Fibroblast of skin of left quadriceps (primary cell): ENCODE measurements around the gene MICAL2.

Experiments used
- DNase-seq, 2 experiments: peaks; one replicate each; pipeline ENCODE4 v3.0.0-alpha.2; 2013; ENCODE audit warnings: low read depth in 2 of 2

The MICAL2 gene

GRCh38 chr11:12171921-12172320 lies 61.5 kb downstream of the MICAL2 start:
- DNase-seq: no peak

DNA sequence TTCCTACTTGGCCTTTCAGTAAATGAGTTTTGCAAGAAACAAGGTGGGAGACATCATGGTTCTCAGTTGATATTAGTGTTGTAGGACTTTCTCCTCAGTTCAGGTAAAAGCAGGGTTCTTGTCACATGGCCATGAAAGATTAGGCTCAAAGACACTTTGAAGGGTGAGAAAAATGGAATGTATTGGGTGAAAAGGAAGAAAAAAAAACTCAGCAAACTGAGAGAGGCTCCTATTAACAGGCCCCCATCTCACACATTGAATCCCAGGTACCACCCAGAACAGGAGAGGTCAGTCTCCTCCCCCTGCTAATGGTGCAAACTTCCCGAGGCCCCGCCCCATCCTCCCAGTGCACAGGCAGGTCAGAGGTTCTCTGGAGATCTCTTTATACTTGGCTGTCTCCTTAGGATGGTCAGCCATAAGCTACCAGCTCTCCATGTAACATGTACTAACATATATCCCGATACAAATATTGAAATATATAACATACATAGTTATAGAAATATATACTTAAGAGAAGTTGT lies 62.2 kb downstream of the MICAL2 start:
- no peak for DNase-seq

DNA sequence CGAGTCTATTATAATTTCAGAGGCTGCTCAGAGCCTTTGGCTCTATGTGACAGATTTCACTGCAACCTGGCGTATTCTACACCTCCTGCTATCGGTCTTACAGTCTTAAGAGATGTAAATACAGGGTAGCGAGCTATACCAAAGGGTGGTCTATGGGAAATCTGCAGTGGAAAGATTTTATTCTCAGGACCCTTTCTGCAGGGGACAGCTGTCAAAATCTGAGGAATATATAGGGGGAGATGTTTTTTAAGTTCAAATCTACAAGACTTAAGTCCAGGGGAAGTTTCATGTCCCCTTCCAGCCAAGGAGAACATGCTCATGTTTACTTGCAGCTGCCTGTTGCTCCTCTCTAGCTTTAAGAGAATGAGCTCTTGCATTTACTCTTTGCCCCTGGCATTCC lies 62.7 kb downstream of the MICAL2 start:
- no peak for DNase-seq

DNA sequence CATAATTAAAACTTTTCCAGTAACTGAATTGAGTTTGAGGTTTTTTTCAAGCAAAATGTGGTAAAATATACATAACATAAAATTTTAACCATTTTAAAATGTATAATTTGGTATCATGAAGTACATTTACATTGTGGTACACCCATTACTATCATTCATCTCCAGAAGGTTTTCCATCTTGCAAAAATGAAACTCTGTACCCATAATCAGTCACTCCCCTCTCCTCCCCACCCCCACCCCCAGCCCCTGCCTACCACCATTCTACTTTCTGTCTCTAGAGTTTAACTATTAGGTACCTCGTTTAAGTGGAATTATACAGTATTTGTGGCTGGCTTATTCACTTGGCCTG lies 63.7 kb downstream of the MICAL2 start:
- no peak for DNase-seq

GRCh38 chr11:12174477-12175143 lies 64.2 kb downstream of the MICAL2 start:
- peak; percentile 74 to 77 for DNase-seq

DNA sequence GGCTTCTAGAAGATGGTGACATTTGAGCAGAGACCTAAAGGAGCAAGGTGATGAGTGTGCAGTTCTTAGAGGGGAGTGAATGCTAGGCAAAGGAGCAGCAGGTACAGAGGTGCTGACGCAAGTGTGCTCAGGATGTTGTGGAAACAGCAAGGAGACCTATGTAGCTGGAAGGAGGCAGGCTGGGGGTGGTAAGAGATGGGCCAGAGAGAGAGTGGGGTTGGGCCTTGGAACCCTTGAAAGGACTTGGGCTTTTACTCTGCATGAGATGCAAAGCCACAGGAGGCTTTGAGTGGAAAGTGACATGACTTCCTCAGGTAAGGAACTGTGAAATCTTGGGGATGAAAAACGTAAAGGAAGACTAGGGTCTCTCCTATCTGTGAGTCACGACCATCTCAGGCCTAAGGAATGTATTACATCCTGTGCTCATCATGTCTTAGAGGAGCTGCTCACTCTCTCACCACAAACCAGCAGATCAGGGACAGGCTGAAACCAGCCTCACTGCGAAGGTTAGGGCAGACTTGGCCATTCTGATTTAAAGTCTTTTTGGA lies 65.4 kb downstream of the MICAL2 start:
- peak; percentile 81 to 84 for DNase-seq

DNA sequence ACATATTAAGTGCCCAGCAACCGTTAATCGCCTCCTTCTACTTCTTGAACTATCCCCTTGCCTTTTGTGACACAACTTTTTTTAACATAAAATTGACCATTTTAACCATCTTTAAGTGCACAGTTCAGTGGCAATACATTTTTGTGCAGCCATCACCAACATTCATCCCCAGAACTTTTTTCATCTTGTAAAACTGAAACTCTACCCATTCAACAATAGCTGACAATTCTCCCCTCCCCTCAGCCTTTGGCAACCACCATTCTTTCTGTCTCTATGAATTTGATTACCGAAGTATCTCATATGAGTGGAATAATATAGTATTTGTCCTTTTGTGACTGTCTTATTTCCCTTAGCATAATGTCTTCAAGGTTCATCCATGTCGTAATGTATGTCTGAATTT lies 66.0 kb downstream of the MICAL2 start:
- no peak for DNase-seq

DNA sequence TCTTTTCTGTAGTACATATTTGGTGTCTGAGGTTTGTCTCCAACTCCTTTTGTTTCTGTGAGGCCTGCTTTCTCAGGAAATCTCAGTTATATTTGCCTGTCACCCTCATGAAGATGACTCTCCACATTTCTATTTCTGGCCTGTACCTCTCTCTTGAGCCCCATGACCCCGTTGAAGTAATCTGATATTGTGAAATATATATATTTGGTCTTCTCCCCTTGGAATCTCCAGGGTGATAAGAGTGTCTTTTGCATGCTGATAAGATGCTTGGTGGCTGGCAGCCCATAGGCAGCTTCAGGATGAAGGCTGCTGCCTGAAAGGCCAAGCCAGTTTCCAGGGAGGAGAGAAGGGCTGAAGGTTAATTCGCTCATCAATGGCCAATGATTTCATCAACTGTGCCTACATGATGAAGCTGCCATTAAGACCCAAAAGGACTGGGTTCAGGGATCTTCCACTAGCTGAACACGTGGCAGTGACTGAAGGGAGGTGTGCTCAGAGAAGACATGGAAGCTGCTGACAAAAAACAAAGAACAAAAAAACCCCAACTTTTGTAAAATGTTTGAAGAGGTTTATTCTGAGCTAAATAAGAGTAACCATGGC lies 67.4 kb downstream of the MICAL2 start:
- no peak for DNase-seq

- DNase-seq: no peak
Measured at GRCh38 chr11:12179019-12179418, 68.6 kb downstream of the MICAL2 start.

DNA sequence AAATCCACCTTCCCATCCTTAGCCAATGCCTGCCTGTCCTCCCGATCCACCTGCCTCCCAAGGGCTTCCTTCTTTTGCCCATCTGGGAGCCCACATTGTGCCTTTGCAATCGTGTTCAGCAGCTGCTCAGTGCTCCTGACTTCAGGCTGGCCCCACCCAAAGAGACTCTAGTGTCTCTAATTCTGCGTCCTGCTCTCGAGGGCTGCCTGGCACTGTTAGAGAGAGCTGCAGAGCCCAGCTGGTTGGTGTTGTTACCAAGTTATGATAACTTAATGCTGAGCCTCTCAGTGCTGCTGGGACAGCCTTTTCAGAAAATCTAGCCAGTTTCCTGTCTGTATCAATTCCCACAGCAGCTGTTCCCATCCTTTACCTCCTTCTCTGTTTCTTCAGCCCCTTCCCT lies 69.1 kb downstream of the MICAL2 start:
- no peak for DNase-seq

DNA sequence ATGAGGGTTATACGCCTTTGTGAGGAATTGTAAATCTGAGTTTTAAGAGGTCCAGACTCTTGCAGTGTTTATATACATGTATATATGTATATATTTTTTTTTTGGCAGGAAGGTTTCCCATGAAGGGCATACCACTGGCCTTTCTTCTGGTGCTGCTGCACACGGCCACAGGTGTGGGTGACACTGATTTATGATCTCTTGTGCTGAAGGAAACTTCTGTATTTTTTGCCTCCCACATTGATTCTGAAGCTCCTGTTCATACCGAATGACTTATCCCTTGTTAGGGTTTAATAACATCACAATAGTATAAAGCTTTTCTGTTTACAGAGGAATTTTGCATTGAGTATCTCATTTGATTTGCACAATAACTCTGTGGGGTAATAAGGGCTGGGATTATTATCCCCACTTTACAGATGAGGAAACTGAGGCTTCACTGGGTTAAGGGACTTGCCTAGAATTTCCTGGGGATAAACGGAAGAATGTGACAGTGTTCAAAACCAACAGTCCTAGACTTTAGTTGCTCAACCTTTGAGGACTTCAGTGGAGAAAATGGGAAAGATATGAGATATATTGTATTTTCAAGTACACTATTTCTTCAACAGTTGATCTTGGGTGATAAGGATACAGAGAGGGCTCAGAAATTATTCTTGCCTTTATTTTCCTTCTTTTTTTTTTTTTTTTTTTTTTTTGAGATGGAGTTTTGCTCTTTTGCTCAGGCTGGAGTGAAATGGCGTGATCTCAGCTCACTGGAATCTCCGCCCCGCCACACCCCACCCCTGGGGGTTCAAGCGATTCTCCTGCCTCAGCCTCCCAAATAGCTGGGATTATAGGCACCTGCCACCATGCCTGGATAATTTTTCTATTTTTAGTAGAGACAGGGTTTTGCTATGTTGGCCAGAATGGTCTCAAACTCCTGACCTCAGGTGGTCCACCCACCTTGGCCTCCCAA lies 70.1 kb downstream of the MICAL2 start:
- DNase-seq: no peak

DNA sequence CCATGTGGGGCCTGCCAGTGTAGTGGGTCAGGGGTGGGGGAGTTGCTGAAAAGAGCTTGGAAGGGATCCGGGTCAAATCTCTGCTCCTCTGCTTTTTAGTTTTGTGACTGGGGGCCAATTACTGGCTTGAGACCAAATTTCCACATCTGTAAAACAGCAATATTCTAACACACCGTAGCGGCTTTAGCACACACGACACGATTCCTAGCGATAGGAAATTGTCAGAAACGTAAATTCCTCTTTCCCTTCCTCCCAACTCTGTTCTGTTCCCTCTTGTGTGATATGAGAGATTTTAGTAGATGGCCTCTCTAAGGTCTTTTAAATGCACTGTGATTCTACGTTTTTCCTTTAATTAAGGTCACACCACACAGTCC lies 71.9 kb downstream of the MICAL2 start:
- no peak for DNase-seq

- DNase-seq: peak; percentile 89 to 91
Measured at GRCh38 chr11:12182676-12183541, 72.5 kb downstream of the MICAL2 start.

GRCh38 chr11:12183827-12184620 lies 73.6 kb downstream of the MICAL2 start:
- DNase-seq: no peak

DNA sequence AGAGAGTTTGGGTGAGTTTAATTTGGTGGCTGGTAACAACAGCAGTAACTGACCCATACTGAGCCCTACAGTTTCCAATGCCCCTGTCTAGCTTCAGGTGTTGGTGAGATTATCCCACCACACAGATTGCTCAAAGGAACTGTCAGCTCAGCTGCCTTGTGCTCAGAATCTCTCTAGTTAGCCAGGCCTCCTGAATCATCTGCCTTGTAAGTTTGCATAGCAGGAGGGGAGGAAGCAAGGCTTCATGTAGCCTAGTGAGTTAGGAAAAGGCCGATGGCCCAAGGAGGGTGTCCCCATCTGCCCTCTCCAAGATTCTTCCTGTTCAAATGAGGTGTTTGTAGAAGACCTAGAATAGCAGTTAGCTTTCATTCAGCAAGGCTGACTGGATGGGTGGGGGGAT lies 74.3 kb downstream of the MICAL2 start:
- DNase-seq: no peak

DNA sequence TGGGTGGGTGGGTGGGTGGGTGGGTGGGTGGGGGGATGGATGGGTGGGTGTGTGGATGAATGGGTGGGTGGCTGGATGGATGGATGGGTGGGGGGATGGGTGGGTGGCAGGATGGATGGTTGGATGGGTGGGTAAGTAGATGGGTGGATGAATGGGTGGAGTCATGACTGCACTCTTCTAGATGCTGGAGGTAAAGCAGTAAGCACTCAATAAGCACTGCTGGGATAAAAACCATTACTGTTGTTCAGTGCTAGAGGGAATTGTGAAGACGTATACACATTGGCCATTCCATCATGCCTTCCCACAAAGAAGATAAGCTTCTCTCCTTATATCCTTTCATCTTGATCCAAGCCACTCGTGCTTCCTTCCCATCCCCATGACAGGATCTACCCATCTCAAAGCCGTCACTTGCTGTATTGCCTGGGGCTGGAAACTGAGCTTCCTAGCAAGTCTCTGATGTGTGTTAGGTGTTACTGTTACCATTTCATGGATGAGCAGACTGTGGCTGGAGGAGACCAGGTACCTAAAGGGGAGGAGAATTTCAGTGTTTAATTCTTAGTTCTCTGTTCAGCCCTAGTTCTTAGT lies 74.8 kb downstream of the MICAL2 start:
- DNase-seq: no peak

DNA sequence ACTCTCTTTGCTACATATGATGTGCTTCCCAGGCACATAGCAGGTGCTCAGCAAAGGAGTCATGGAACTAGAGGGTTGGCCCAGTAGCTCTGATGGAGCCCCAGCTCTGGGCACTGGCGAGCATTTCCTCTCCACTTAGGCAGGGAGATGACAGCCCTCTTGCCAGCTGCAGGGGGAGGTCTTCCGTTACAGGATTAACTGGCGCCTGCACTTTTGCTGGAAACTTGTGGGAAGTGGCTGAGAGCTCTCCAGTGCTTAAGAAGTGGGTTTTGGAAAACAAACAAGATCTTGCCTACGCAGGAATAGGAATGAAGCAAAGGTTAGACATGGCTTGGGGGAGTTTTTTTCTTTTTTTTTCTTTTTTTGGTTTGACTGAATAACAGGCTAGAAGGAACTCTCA lies 75.5 kb downstream of the MICAL2 start:
- no peak for DNase-seq

DNA sequence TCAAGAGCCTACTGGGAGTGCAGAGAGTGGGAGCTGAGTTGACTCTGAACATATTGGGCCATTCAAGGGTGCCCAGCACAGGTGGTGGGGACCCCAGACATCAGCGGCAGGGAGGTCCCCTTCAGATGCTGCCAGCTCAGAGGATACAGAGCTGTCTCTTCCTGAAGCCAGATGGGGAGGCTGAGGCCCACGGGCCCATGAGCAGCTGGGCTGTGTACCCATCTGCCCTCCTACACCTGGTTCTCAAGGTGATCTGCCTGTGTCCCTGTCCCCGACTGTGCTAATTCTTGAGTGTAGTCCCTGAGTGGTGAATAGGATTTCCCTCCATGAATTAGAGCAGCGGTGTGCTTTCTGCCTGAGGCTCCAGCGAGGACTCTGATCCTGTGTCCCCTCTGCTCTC lies 76.3 kb downstream of the MICAL2 start:
- no peak for DNase-seq

DNA sequence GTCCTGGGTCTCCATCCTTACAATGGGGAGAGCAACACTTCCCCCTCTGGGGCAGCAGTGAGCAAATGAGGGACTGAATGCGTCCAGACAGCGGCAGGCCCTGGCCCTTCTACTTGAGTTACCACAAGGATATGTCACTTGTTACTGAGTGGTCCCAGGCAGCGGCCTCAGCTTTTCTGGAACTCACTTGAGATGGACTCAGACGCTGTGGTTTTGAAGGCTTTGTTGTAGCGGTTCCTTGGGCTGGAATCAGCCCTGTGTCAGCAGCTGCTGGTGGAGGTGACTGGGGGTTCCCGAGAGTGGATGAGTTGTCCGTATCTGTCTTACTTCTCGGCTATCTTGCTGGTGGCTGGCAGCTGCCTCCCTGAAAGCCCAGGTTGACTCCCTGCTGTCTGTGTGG lies 77.0 kb downstream of the MICAL2 start:
- DNase-seq: no peak
